ENCODE results near the gene SHLD3.

GRCh38 chr5:65624025-65624570 is 729 bp upstream of the SHLD3 start, which contains the start of gene TRIM23:
- TF ChIP-seq GATA2 (IDR thresholded peaks at IDR 0.05; ENCODE audit: low read depth, low read length) (no peak), GATA3 (IDR thresholded peaks at IDR 0.05; ENCODE audit: low read depth, low read length) (no peak)

Data from SH-SY5Y (cell line).